GM18499 (cell line): ENCODE measurements around the gene GGTLC2.
"Not testable (repeated sequence)": the region's sequence is repeated elsewhere in the genome, so short reads cannot be mapped to it uniquely, and the experiment has no call there.

Source experiments
- ATAC-seq: cut with Tn5 transposase; IDR thresholded peaks from one replicate; pipeline ENCODE4 v1.9.1; 2021; ENCODE audit warnings: moderate number of reproducible peaks; ENCODE audit not compliant: insufficient read depth, unreplicated experiment

GGTLC2 gene

DNA sequence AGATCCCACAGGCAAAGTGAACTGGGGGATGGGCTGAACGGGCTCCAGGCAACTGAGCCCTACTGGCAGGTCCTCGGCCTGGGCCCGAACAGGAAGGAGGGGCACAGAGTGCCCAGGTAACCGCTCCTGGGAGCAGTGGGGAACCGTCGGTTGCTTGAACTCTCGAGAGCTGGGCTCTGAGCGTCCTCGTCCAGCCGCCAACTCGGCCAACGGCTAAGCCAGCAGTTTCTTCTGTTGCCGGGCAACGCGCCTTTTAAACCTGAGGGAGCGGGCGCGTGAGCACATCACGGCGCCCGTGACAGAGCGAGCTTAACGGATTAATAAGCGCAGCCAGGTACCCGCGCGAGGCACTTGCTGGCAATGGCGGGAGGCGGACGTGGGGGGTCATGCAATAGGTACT lies at the start of gene GGTLC2:
GGTLC2 (plus strand) TSS at position 301 of the 400 bp plus-strand sequence. CDS start 1,732 bp downstream, outside the sequence.
- not testable (repeated sequence) for ATAC-seq

DNA sequence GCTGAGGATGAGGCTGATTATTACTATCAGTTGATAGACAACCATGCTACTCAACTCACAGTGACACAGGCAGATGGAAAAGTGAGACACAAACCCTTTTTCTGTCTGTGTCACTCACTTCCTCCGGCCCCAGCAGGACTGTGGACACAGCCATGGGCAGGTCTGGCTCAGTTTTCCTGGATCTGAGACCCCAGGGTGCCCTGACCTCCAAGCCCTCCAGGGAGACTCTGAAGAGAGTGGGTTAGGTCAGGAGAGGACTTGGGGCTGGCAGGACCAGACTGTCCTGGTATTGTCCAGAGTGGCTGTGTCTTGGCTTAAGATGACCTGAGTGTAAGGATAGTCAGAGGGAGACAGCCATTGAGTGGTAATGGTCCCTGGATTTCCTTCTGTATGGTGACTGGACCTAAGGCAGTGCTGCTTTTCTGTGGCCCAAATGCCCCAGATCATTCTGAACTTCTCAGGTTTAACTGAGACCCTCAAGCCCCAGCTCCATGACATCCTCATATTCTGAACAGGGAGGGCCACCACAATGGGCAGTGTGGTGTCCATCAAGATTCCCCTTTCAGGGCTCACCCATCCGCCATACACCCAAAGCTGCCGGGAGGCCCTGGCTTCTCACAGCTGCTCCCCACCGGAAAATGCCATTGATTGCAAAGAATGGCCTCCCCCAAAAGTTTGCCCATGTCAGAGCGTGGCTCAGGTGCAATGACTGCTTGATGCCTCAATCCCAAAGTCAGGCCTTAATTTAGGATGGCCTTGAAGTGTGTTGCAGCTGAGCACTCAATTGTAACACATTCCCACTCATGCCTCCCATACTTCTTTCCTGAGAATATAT lies 49.2 kb upstream of the GGTLC2 start:
- ATAC-seq: no peak

DNA sequence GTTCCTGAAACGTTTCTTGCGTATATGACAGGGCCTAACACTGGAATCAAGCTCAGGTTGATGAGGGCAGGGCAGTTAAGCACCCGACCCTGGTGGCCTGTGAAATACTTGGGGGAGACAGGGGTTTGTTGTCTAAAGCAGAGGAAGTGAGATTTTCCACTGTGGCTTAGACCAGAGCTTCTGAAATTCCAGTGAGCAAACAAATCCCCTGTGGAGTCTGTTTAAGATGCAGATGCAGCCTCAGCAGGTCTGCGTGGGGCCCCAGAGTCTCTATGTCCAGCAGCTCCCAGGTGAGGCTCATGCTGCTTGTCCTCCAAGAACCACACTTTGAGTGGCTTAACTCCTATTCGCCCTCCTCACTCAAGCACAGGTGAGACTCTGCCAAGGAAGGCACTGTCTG lies 46.3 kb upstream of the GGTLC2 start:
- ATAC-seq: no peak

DNA sequence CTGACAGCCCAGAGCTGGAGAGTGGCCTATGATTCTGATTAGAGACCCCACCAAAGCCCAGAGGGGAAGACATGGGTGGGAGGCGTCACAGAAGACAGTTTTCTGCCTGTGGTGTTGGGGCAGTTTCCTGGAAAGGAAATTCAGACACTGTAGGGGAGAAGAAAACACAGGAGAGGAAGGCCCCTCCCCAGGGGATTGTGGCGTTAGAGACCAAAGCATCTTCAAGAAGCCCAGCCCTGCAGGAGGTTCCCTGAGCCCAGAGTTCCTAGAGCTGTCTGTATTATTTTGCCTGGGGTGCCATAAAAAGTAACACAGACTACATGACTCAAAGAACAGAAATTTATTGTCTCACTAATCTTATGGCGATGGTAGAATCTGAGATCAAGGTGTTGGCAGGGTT lies 45.2 kb upstream of the GGTLC2 start:
- ATAC-seq: no peak

DNA sequence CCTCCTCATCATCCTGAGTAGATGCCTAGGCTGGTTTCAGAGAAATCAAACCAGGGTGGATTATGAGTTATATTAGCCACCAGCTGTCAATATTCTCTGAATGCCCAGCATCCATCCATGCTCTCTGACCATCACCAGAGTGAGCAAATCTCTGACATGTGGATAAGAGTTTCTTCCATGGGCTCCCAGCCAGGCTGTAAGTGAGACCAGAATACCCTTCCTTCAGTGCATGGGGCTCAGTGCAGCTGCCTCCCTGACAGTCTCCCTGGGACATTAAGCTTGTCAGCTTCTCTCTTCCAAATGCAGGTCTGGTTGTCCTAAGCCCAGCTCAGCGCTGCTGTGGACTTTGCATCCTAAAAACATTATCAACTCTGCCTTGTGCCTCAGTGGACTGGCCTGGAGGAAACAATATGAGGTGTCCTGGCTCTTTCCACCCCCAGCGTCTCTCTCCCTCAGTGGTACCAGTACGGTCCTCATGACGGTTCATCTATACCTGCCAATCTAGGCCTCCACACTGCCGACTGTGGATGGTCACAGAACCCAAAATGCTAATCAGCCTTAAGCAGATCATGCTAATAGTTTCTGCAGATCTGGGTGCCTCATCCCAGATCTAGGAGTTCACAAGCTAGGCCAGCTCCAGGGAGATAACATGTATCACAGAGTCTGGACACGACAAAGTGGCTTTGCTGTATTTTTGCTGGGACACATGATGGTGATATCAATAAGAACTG lies 43.7 kb upstream of the GGTLC2 start:
- ATAC-seq: no peak

DNA sequence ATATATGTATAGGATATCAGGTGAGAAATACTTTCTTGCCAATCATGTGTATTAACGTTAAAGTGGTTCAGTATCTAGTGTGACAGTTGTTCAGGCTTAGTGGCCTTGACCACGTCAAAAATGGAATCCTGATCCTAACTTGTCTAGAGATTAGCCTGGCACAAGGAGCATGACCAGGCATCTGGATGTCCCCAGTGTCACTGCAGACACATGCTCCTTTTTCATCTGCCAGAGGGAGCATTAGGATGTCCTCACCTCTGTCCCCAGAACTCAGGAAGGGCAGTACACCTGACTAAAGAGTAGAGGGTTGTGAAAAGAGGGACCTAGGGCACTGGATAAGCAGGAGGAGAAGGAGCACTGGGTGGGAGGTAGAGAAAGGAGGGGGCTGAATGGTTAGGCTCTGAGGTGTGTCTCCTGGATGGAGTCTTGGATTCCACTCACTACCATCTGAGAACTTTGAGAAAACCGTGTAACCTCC lies 40.9 kb upstream of the GGTLC2 start:
- no peak for ATAC-seq

DNA sequence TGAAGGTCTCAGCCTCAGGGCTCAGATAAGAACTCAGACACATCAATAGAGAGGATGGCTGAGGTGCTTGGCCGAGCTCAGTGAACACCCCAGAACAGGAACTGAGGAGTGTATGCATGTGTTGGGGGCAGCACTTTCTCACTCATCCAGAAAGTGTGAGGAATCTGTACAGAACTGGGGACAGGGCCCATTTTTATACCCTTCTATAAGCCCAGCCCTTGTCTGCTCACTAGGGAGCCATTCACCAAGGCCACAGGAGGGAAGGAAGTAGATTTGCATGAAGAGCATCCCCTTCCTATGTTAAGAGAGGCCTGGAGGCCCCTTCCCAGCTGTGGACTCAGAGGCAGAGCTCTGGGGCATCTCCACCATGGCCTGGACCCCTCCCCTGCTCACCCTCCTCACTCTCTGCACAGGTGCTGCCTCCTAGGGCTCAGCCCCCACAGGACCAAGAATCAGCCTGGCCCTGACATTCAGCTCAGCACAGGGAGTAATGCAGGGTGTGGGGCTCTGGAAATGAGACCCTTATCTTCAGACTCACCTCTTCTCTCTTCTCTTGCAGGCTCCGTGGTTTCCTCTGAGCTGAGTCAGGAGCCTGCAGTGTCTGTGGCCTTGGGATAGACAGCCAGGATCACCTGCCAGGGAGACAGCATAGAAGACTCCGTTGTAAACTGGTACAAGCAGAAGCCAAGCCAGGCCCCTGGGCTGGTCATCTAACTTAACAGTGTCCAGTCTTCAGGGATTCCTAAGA lies 39.9 kb upstream of the GGTLC2 start:
- no peak for ATAC-seq

DNA sequence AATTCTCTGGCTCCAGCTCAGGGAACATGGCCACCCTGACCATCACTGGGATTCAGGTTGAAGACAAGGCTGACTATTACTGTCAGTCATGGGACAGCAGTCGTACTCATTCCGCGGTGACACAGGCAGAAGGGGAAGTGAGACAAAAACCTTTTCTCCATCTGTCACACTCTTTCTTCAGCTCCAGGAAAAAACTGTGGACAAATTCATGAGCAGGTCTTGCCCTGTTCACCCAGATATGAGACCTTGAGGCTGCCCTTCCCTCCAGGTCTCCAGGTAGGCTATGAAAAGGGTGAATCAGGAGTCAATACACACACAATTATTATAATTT lies 39.4 kb upstream of the GGTLC2 start:
- ATAC-seq: no peak

DNA sequence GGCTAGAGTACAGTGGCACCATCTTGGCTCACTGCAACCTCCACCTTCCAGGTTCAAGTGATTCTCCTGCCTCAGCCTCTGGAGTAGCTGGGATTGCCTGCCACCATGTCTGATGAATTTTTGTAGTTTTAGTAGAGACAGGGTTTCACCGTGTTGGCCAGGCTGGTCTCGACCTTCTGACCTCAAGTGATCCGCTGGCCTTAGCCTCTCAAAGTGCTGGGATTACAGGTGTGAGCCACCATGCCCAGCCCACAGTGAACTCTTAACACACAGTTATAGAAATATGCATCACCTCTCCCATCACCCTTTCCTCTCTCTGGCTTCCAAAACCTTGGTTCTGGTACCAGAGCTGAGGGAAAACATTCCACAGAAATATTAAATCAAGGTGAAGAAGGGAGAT lies 36.4 kb upstream of the GGTLC2 start:
- ATAC-seq: not testable (repeated sequence)

DNA sequence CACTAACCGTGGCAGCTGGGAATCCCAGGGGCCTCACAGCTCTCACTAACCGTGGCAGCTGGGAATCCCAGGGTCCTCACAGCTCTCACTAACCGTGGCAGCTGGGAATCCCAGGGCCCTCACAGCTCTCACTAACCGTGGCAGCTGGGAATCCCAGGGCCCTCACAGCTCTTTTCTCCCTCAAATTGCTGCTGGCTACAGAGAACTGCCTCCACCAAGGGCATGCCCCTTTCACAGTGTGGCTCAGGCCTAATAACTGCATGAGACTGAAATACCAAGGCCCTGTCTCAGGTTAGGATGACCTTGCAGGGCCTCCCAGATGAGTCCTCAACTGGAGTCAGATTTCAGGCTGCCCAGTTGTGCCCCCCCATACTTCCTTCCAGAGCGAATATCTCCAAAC lies 35.1 kb upstream of the GGTLC2 start:
- ATAC-seq: no peak

DNA sequence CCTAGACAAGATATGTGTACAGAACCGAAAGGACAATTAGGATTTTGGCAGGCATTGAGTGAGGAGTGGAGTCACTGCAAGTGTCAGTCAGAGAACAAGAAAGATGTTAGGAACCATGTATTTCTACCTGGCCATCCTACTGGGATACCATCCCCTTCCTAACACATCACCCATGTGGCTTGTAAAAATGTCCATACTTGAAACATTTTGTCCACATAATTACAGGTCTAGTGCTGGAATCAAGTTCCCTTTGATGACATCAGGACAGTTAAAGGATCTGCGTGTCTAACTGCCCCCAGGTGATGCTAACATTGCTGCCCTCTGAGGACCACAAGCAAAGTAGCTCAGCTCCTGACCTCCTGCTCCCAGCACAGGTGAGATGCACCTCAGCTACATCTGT lies 31.9 kb upstream of the GGTLC2 start:
- no peak for ATAC-seq

DNA sequence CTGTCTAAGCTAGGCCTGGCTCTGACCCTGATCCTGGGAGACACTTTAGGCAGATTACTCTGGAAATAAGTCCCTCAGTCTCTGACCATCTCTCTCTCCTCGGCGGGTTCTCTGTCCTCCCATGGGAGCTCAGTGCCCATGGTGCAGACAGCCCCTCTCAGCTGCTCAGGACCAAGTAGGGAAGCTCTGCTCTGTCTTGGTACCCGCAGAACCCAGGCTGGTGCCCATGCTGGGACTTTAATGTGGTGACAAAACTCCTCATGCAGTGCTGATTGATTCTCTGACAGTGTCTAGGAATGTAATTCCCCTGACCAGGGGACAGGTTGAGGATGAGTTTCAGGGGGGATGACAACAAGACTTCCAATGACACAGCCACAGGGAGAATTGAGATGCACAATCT lies 30.3 kb upstream of the GGTLC2 start:
- no peak for ATAC-seq

DNA sequence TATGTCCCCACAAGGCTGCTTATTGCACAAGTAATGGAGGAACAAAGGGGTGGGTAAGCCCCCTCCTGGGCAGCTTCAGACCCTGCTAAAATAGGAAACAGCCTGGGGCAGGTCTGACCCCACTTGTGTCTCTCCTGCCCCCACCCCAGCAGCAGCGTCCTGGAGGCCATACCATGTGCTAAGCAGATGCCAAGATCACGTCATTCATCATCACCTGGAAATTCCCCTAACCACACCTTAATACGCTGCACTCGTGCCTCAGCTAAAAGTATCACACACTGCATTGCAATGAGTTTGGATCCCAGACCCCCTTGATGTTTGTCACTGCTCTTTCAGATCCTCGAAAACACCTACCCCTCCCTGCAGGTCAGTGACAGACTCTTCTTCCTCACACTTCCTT lies 27.8 kb upstream of the GGTLC2 start:
- no peak for ATAC-seq

DNA sequence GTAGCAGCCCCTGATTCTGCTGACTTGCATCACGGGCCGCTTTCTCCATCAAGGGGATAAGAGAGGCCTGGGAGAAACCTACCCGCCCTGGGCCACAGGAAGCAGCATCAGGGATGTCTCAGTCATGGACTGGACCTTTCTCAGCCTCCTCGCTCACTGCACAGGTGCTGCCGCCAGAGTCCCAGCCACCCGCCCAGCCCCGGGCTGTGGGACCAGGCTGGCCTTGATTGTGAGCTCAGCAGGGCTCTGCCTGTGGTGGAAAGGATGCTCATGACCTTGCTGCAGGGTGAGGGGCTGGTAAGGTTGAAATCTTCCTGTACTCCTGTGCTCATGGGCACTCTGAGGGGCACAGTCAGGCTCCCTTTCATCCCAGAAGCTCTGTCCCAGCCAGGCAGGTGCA lies 26.0 kb upstream of the GGTLC2 start:
- no peak for ATAC-seq

DNA sequence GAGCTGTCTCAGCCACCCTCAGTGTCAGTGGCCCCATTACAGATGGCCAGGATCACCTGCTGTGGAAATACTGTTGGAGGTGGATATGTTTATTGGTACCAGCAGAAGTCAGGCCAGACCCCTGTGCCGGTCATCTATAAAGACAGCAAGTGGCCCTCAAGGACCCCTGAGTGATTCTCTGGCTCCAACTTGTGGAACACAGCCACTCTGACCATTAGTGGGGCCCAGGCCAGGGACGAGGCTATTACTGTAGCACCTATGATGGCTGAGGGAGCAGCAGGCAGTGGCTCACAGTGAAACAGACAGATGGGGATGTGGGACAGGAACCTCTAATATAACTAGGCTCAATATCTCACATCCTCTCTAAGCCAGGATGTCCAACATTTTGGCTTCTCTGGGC lies 25.5 kb upstream of the GGTLC2 start:
- ATAC-seq: no peak

DNA sequence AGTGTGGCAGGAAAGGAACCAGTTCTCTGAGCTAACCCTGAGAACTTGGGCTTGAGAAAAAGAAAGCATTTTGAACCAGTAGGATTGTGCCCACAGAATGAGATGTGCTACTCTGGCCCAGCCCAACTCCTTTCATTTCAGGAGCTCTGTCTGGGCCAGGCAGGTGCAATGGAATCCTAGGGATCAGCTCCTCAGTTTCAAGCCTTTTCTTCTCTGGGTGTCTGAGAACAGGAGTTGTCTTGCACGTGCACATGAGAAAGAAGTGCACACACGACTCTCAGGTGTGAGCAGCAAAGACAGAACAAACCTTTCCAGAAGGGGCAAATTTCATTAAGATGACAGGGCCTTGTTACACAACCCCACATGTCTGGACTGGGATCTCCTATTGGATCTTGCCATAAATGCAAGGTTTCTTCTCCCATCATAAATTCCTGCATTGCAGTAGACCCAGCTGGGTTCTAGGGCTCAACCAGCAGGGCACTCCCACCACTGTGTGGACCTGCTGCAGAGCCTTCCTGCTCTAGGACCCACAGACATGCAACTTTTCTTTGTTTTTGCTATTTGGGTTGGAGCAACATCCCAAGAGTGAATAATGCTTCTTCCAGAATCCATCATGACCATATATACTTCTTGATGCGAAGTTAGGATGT lies 24.5 kb upstream of the GGTLC2 start:
- ATAC-seq: no peak

DNA sequence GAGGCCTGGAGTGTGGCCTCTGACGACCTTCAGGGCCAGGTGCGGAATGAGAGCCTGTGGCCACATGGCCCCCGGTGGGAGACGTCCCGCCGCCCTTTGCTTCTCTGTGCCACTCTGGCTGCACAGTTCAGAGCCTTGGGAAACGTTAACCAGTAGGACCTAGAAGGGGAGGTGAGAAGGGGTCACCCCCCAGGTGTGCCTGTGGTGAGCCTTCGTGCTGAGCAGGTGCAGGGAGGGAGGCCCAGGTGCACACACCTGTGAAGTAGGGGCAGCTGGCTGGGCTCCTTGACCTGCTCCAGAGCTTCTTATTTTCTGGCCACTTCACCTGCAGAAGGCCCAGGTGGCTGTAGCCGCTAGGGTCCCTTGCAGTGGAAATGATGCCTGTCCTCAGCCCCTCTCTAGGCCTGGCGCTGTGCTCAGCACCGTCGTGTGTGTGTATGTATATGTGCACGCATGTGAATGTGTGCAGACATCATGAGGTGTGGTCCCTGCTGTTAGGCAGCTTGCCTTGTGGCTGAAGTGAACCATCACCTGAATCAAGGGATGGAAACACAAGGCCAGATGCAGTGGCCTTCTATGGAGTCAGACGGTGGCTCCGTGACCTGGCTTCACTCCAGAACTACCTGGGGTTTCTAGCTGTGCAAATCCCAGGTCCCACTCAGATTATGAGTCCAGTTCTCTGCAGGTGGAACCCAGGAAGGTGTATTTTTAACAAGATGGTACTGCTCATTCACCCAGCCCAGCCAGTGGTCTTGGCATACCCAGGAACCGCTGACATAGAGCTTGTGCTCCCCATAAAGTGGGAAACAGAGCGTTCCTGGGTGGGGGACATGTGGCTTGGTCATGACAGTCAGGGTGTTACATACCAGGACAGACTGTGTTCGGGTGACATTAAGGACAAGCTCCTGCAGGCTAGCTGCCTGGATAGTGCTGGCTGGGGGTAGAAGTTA lies 15.6 kb upstream of the GGTLC2 start:
- ATAC-seq: not testable (repeated sequence)

DNA sequence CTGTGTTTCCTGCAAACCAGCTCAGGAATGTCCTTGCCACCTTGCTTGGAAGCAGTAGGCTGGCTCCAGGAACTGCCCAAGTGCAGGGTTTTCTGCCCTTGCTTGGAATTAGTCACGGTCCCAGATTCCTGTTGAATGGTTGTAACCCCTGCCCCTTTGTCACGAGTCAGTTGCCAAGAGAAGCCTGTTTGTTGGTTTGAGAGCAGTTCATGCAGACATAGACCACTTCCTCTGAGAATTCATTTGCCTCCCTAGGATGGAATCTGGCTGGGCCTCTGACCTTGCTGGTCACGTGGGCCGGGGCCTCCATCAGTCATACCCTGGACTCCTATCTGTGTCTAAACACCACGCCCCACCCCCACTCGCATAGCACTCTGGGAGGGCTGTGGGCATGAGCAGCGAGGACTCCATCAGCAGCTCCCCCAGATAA lies 13.2 kb upstream of the GGTLC2 start:
- not testable (repeated sequence) for ATAC-seq

DNA sequence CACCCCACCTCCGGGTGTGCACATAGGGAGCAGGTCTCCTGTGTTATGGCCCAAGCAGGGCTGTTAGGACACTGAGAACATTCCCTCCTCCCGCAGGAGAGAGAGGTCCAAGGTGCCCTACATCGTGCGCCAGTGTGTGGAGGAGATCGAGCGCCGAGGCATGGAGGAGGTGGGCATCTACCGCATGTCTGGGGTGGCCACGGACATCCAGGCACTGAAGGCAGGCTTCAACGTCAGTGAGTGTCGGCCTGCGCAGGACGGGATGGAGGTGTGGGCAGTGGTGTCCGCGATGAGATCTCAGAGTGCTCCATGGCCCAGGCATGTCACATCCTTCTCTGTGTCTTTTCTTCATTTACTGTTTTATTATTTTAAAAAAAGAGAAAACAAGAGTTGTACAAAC lies 12.2 kb upstream of the GGTLC2 start:
- not testable (repeated sequence) for ATAC-seq
